SIG-M5 (cell line): Measurements from ENCODE around the gene DIPK1B.

Experiments
- DNase-seq: peaks from one replicate; lab custom pipeline; 2025; lab: John Stamatoyannopoulos, UW

DIPK1B gene

GRCh38 chr9:136673088-136673974, 39.0 kb upstream of the DIPK1B start:
- no peak for DNase-seq

GRCh38 chr9:136673975-136674785, 38.2 kb upstream of the DIPK1B start:
- DNase-seq = no peak

- DNase-seq = no peak
Measured at GRCh38 chr9:136674786-136675349, 37.5 kb upstream of the DIPK1B start.

GRCh38 chr9:136675477-136676296, 36.7 kb upstream of the DIPK1B start:
- no peak for DNase-seq

GRCh38 chr9:136676297-136676794, 36.0 kb upstream of the DIPK1B start:
- no peak for DNase-seq

GRCh38 chr9:136676920-136677686, 35.3 kb upstream of the DIPK1B start:
- DNase-seq = no peak

GRCh38 chr9:136678034-136678433, 34.3 kb upstream of the DIPK1B start:
- no peak for DNase-seq

- DNase-seq = no peak
Measured at GRCh38 chr9:136678624-136679023, 33.7 kb upstream of the DIPK1B start.

- peak; percentile 37 for DNase-seq
Measured at GRCh38 chr9:136679431-136679941, 32.9 kb upstream of the DIPK1B start.

GRCh38 chr9:136681029-136681428, 31.3 kb upstream of the DIPK1B start:
- no peak for DNase-seq

GRCh38 chr9:136681945-136682699, 30.2 kb upstream of the DIPK1B start:
- DNase-seq = no peak

- no peak for DNase-seq
Measured at GRCh38 chr9:136682710-136683109, 29.7 kb upstream of the DIPK1B start.

- no peak for DNase-seq
Measured at GRCh38 chr9:136683173-136683745, 29.1 kb upstream of the DIPK1B start.

GRCh38 chr9:136683755-136684154, 28.6 kb upstream of the DIPK1B start:
- DNase-seq = no peak

- DNase-seq = no peak
Measured at GRCh38 chr9:136684339-136684738, 28.0 kb upstream of the DIPK1B start.

GRCh38 chr9:136684799-136685198, 27.6 kb upstream of the DIPK1B start:
- no peak for DNase-seq

- no peak for DNase-seq
Measured at GRCh38 chr9:136685216-136685615, 27.2 kb upstream of the DIPK1B start.

GRCh38 chr9:136685790-136686533, 26.4 kb upstream of the DIPK1B start:
- DNase-seq = no peak

- DNase-seq = no peak
Measured at GRCh38 chr9:136686534-136686793, 25.9 kb upstream of the DIPK1B start.
